HG03469 (cell line): Measurements from ENCODE around the gene RANBP3L.
"Not testable (repeated sequence)": the region's sequence is repeated elsewhere in the genome, so short reads cannot be mapped to it uniquely, and the experiment has no call there.

Experiments used
- ATAC-seq: cut with Tn5 transposase; IDR thresholded peaks from one replicate; pipeline ENCODE4 v1.9.1; 2021; ENCODE audit warnings: mild to moderate bottlenecking, moderate library complexity, moderate number of reproducible peaks; ENCODE audit not compliant: unreplicated experiment

The RANBP3L gene, protein sequence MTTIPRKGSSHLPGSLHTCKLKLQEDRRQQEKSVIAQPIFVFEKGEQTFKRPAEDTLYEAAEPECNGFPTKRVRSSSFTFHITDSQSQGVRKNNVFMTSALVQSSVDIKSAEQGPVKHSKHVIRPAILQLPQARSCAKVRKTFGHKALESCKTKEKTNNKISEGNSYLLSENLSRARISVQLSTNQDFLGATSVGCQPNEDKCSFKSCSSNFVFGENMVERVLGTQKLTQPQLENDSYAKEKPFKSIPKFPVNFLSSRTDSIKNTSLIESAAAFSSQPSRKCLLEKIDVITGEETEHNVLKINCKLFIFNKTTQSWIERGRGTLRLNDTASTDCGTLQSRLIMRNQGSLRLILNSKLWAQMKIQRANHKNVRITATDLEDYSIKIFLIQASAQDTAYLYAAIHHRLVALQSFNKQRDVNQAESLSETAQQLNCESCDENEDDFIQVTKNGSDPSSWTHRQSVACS

DNA sequence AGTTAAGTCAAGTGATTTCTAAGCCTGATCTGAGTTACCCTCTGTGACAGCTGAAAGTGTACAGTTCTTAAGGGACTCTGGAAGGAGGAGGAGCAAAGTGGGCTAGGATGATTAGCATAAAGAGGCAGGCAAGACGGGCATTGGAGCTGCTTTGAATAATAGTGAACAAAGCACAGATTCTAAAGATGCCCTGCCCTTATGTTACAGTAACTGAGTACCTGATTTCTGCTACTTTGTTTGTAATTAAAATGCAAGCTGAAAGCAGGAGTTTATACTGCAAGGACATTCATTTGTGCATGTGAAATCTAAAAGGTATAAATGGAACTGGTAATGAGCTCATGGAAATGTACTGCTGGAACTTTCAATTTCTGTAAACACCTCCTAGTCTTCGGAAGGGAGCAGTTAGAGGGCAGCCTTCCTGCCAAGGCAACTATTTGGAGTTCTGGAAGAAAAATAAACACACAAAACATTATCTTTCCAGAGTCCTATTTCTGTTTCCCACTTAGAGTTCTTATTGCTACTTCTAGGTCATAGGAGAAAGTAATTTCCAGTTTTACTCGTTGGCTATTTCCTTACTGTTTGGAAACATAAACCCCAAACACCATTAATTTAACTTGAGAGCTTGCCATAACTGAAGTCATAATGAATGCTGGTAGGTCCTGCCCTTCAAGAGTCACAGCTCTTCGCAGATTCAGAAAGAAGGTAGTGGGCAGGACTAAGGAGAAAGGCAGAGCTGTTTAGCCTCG, at the start of gene RANBP3L:
RANBP3L (minus strand) TSS at position 45 of the 746 bp plus-strand sequence. CDS start 486 bp downstream, outside the sequence.
- no peak for ATAC-seq

DNA sequence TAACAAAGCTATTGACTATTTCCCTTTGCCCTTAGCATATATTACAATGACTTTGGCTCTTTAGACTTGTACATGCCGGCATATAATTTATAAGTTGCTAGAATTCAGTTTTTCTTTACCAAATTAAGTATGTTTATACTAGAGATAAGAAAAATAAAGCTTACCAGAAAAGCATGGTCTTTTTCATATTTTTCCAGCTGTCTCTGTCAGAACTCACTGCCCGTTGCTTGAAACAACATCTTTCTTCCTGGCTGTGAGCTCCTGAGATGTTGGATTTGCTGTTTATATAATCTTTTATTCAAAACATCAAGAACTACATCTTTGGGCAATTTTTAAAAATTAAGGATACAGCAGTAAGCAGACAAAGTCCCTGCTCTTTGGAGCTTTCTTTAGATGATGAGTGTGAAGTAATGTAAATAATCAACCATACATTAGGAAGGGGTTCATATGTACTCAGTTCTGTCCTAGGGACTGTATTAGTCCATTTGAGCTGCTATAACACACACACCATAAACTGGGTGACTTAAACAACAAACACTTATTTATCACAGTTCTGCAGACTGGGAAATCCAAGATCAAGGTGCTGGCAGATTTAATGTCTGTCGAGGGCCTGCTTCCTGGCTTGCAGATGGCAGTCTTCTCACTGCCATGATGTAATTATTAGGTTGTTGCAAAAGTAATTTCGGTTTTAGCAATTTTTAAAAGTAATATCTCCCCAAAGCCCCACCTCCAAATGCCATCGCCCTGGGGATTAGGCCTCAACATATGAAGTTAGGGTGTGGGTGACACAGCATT, 45.4 kb upstream of the RANBP3L start:
- ATAC-seq, result no peak

GRCh38 chr5:36344899-36345298, 43.2 kb upstream of the RANBP3L start:
- ATAC-seq, result no peak

- ATAC-seq, result not testable (repeated sequence)
Observed at GRCh38 chr5:36341720-36342119, 40.0 kb upstream of the RANBP3L start.

GRCh38 chr5:36337597-36337996, 35.9 kb upstream of the RANBP3L start:
- ATAC-seq, result no peak

DNA sequence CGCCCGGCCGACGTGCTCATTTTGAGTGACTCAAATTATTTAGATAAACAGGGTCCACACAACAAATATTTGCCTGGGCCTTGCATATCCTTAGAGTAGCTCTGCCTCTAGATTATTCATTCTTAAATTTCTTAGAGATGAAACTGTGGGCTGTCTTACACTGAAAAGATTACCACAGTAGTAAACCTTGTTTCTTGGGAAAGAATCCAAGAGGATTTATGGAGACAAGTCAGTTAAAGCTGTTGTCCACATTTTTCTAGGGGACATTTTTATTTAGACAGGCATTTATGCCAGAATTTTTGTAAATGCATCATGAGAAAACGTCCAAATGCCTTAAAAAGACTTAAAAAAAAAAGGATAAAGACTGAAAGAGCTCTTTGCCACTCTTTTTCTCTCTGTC, 32.6 kb upstream of the RANBP3L start:
- ATAC-seq, result no peak

GRCh38 chr5:36332720-36333119, 31.0 kb upstream of the RANBP3L start:
- ATAC-seq, result not testable (repeated sequence)

DNA sequence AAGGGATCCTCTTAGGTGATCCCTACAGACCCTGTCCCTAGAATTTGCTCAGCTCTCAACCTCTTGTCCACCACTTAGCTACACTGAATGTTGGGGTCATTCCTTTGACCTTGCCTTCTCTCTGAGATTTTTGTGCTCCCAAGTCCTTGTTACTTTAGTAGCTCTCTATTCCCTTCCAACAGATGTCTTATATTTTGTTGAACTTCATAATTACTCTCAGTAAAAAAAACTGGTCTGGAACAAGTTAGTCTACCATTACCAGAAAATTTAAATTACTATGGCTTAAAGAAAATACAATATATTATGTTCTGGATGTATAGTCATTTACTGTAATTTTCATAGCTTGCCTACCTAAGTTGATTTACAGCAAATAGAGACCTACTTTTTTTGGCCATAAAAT, 23.5 kb upstream of the RANBP3L start:
- ATAC-seq, result no peak

DNA sequence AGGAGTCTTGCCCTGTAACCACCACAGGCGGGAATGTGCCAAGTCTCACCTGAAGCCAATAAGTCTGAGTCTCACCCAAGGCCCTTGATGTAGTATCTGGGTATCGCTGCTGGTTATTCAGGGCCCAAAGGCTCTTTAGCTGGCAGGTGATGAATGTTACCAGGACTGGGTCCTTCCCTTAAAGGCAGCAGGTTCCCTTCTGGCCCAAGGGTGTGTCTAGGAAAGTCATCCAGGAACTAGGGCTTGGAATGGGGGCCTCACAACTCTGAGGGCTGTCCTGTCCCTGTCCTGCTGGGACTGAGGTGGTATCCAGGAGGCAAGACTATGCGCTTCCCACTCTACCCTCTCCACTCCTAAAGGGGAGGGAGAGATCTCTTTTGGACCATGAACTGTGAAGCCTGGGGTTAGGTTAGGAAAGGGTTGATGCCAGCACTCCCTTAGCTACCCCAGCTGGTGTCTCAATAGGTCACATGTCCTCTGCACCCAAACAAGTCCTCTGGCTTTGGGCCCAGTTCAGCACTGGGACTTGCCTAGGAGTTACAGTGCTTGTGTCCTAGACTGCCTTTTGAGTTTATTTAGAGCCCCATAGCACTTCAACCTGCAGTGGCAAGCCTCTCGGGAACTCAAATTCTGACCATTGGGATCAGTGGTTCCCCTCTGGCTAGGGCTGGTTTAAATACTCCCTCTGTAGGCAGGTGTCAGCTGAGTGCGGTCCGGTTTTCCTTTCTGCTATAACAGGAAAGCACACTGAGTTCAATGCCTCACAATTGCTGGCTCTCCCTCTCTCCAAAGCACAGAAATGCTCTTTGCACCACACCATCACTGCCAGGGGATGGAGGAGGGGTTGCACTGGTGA, 22.5 kb upstream of the RANBP3L start:
- no peak for ATAC-seq

GRCh38 chr5:36312953-36313672, 11.4 kb upstream of the RANBP3L start:
- ATAC-seq, result no peak

DNA sequence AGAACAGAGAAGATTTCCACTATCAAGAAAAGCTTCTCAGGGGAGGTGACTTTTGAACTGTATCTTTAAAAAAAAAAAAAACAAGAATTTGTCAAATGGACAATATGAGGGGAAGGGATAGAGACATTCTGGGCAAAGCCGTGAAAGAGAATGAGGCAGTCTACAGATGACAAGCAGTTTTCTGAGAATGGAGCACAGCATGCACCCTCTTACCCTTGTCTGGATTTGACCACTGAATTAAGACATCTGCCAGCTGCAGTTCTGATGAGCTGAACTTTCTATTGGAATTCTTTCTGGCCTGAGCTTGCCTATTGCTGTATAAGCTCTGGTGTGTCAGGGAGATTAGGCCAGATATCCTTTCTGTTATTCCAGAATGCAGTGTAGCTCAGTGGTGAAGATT, 10.3 kb upstream of the RANBP3L start:
- no peak for ATAC-seq

DNA sequence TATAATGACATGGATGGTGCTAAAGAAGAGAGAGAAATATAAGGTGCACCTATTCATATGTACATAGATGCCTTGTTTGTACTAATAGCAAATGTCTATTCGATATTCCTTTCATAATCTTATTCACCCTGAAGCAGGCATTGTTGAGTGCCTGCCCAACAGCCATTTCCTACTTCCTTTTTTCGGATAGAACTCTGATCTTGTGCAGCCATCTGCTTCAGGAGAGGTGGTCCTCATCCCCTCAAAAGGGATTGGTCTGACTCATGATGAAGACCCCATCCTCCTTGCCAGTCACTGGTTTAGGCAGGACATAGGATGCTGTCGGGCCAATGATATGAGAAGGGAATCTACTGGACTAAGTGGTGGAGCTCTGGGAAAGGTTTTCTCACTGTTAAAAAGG, 8.4 kb upstream of the RANBP3L start:
- no peak for ATAC-seq

- no peak for ATAC-seq
Observed at GRCh38 chr5:36305571-36306326, 4.0 kb upstream of the RANBP3L start.

- ATAC-seq, result no peak
Observed at GRCh38 chr5:36304095-36304805, 2.5 kb upstream of the RANBP3L start.

DNA sequence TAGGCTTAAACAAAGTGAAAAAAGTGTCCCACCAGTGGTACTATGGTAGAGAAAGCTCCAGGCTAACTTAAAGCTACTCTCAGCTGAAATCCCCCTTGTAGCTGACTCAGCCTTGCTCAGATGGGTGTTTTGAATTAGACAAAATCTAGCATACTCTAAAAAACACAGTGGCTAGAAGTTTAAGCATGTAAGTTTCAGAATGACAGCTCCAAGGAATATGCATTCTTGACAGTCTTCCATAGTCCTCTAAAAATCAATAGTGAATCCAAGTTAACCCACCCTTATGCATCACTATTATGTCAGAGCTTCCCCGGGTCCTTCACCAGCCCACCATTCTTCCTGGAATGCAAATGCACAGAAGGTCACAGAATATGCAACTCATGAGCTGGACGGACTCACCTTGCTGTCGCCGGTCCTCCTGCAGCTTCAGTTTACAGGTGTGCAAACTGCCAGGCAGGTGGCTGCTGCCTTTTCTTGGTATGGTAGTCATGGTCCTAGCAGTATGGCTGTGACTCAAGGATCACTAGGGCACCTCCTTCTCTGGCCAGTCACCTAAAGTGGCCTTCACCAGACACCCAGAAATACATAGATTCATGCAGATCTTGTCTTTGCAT, 668 bp downstream of the RANBP3L start:
- ATAC-seq, result no peak

DNA sequence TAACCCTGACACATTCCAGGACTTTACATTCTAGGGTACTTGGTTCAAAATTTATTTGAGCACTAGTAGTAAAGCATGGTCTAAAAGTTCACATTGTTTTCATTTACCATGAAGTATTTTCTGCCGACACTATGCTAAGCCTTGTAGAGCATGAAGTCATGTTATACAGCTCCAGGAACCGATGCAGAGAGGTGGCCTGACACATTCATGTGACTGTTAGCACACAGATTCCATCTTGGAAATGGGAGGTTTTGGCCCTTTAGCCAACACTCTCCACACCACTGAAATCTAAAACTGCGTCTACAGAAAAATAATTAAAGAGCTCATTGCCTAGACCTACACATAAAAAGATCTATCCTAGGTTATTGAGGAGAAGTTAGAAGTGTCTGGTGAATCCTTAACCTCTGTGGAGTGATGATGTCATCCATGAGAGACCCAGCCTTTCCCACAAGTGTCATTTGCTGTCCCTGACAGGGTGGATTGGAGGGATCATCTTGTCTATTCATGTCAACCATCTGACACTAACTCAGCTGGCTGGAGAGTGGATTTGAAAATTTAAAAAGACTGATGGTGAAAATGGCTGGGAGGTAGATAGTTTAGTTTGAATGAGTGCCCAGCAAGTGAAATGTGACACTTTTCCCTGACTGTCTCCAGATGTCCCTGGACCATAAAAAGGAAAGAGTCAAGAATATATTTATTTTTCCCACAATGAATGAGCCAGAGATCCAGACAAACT, 1.3 kb downstream of the RANBP3L start:
- no peak for ATAC-seq

- no peak for ATAC-seq
Observed at GRCh38 chr5:36298552-36298951, 3.1 kb downstream of the RANBP3L start.
